AG09309 (cell line): ENCODE data around the gene TSKS.

Source experiments
- DNase-seq: peaks from one replicate; pipeline ENCODE4 v3.0.0-alpha.2; 2010; ENCODE audit warnings: low read depth
- H3K4me3 ChIP-seq: 2 replicates; pipeline ENCODE4 v1.5.1; 2011; ENCODE audit warnings: mild to moderate bottlenecking, low read depth, low read length, moderate library complexity; ENCODE audit not compliant: control insufficient read depth
- TF ChIP-seq, protein P1 (sequence below): IDR thresholded peaks from 2 replicates; pipeline ENCODE4 v1.5.1; 2011; ENCODE audit warnings: mild to moderate bottlenecking, low read depth, low read length, inconsistent platforms; ENCODE audit not compliant: insufficient read depth, control insufficient read depth; ENCODE audit errors: missing control alignments

Gene TSKS

DNA sequence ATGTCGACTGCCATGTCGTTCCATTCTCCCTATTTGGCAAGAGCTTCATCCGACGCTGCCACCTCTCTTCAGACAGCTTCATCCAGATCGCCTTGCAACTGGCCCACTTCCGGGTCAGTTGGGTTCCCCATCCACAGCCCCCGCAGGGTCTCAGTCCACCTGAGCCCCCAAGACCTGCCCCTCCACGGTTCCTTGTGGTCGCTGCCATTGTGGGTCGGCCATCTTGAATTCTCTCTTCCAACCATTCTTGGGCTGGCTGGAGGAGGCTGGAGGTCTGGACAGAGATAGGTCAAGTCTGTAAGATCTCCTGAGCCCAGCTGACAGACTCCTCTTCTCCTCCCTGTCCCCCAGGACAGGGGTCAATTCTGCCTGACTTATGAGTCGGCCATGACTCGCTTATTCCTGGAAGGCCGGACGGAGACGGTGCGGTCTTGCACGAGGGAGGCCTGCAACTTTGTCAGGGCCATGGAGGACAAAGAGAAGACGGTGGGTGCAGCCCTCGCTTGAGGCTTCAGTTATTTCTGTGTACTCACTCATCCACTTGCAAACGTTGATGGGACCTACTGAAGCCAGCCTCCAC lies 52.6 kb downstream of the TSKS start:
- TF ChIP-seq, protein P1, sequence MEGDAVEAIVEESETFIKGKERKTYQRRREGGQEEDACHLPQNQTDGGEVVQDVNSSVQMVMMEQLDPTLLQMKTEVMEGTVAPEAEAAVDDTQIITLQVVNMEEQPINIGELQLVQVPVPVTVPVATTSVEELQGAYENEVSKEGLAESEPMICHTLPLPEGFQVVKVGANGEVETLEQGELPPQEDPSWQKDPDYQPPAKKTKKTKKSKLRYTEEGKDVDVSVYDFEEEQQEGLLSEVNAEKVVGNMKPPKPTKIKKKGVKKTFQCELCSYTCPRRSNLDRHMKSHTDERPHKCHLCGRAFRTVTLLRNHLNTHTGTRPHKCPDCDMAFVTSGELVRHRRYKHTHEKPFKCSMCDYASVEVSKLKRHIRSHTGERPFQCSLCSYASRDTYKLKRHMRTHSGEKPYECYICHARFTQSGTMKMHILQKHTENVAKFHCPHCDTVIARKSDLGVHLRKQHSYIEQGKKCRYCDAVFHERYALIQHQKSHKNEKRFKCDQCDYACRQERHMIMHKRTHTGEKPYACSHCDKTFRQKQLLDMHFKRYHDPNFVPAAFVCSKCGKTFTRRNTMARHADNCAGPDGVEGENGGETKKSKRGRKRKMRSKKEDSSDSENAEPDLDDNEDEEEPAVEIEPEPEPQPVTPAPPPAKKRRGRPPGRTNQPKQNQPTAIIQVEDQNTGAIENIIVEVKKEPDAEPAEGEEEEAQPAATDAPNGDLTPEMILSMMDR = no peak
- no peak overlapping the region for H3K4me3 ChIP-seq
- peak; percentile 8 for DNase-seq

DNA sequence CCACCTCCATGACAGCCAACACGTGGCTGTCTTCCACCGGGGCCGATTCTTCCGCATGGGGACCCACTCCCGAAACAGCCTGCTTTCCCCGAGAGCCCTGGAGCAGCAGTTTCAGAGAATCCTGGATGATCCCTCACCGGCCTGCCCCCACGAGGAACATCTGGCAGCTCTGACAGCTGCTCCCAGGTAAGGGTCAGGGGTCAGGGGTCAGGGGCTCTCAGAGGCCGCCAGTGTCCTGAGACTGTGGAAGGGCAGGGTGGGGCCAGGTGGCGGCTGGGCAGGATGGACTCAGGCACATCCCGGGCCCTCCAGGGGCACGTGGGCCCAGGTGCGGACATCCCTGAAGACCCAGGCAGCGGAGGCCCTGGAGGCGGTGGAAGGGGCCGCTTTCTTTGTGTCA lies 57.2 kb downstream of the TSKS start:
- no peak for DNase-seq
- H3K4me3 ChIP-seq = no peak overlapping the region
- TF ChIP-seq, protein P1 = no peak

DNA sequence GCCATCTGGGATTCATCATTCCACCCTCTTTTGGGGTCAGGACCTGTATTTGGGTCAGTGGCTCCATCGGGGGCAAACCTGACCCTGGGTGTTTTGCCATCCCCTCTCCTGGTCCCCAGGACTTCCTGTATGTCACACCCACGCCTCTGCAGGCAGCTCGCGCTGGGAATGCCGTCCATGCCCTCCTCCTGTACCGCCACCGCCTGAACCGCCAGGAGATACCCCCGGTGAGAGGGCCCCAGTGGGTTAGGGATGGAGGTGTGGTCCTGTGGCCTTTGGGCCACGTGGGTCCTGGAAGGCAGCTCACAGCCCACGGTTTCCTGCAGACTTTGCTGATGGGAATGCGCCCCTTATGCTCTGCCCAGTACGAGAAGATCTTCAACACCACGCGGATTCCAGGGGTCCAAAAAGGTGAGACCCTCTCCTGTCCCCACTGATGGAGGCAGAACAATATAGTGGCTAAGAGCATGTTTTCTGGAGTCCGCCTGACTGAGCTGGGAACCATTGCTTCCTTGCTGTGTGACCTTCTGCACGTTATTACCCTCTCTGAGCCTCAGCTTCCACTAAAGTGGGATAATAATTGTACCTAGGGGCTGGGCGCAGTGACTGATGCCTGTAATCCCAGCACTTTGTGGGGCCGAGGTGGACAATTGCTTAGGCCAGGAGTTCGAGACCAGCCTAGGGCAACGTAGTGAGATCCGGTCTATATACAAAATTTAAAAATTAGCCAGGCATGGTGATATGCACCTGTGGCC lies 58.0 kb downstream of the TSKS start:
- TF ChIP-seq, protein P1 = no peak
- no peak for DNase-seq
- no peak overlapping the region for H3K4me3 ChIP-seq

DNA sequence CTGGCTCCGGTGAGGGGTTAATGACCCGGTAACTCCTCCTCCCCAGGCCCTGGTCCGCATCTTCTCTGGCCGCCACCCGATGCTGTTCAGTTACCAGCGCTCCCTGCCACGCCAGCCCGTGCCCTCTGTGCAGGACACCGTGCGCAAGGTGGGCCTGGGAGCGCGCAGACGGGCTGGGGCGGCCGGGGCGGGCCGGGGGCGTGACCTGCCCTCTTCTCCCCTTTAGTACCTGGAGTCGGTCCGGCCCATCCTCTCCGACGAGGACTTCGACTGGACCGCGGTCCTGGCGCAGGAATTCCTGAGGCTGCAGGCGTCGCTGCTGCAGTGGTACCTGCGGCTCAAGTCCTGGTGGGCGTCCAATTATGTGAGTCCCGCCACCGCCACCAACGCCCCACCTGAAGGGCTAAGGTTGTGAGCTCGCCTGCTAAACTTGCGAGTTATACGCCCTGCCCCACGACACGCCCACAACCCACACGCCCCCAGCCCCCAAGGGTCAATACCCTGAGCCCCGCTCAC lies 61.8 kb downstream of the TSKS start:
- no peak for DNase-seq
- no peak overlapping the region for H3K4me3 ChIP-seq
- TF ChIP-seq, protein P1 = no peak

DNA sequence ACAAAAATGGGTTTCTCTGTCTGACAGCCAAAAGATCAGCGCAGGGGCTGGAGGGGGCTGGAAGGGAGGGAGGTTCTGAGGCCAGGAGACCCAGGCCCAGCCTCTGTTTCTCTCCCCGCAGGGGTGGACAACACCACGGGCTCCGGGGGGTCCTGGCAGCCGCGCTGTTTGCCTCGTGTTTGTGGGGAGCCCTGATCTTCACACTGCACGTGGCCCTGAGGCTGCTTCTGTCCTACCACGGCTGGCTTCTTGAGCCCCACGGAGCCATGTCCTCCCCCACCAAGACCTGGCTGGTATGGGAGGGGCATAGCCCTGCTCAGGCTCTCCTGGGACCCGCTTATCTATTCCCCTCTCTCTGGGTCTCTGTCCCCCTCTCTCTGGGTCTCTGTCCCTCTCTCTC lies 62.5 kb downstream of the TSKS start:
- TF ChIP-seq, protein P1 = no peak

DNA sequence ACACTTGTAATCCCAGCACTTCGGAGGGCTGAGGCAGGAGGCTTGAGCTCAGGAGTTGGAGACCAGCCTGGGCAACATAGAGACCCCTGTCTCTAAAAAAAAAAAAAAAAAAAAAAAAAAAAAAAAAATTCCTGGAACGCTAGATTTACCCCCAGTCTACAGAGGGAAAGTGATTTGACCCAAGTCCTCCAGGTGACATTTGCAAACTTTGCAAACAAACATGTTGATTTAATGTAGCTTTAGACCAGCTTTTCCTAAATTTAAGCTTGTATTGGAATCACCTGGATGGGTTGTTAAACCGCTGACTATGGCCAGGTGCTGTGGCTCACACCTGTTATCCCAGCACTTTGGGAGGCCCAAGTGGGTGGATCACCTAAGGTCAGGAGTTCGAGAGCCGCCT lies 63.7 kb downstream of the TSKS start:
- TF ChIP-seq, protein P1 = no peak
- no peak overlapping the region for H3K4me3 ChIP-seq

More for the DNA sequence above, 62.5 kb downstream of the TSKS start:
- DNase-seq = no peak
- H3K4me3 ChIP-seq = no peak overlapping the region

More for the DNA sequence above, 63.7 kb downstream of the TSKS start:
- no peak for DNase-seq
